Ascending aorta (tissue), 2 donors: Measurements from ENCODE around the gene ANLN. TPM values are rescaled to one million over a fixed set of nuclear protein-coding genes. Genes with fewer than 3 reads are reported as not detected.
"Not testable (repeated sequence)": the region's sequence is repeated elsewhere in the genome, so short reads cannot be mapped to it uniquely, and the experiment has no call there.

Source experiments
- DNase-seq, 2 donors: peaks; one replicate each; pipeline ENCODE4 v3.0.0-alpha.2; 2019; ENCODE audit warnings: low spot score in 2 of 2
- H3K27ac ChIP-seq, 2 donors: fragments of 200-600 bp; sonication (generic); one replicate each; pipeline ENCODE4 v1.5.1; 2016 to 2017; ENCODE audit warnings: mild to moderate bottlenecking in 1 of 2
- H3K27me3 ChIP-seq: fragments of 200-600 bp; sonication (generic); one replicate; pipeline ENCODE4 v1.5.1; 2017
- H3K36me3 ChIP-seq, 2 donors: fragments of 200-600 bp; sonication (generic); one replicate each; pipeline ENCODE4 v1.5.1; 2016
- H3K4me1 ChIP-seq, 2 donors: fragments of 200-600 bp; sonication (generic); one replicate each; pipeline ENCODE4 v1.5.1; 2016 to 2017; ENCODE audit warnings: mild to moderate bottlenecking in 1 of 2
- H3K4me3 ChIP-seq, 2 donors: fragments of 200-600 bp; sonication (generic); one replicate each; pipeline ENCODE4 v1.5.1; 2016 to 2017; ENCODE audit warnings: mild to moderate bottlenecking in 1 of 2
- H3K9me3 ChIP-seq, 2 donors: fragments of 200-600 bp; sonication (generic); one replicate each; pipeline ENCODE4 v1.5.1; 2016
- intact Hi-C: fragments of 100-400 bp; cut with DNase I; formaldehyde crosslinking; loops from one replicate; pipeline ENCODE4 v1.15.1; 2023
- total RNA-seq: library from RNA; depleted of rRNA; stranded (reverse); fragments of >200 nt; gene quantifications from one replicate; pipeline ENCODE4 v1.1.0, GENCODE V29; 2016
- TF ChIP-seq, protein P1 (sequence below), 3 experiments: fragments of 200-600 bp in 2 of 3; fragments of 450-650 bp in 1 of 3; sonication (generic) in 2 of 3; IDR thresholded peaks; one replicate each; pipeline ENCODE4 v1.5.1; 2016 to 2019; ENCODE audit warnings: antibody characterized with exemption in 3 of 3, mild to moderate bottlenecking in 1 of 3, moderate library complexity in 1 of 3

ANLN gene
- total RNA-seq, 1 donor from 2014 or later = 1.8 TPM

GRCh38 chr7:36487756-36488336 is 98.2 kb downstream of the ANLN start:
- intact Hi-C loops = no loop called here
- no peaks in the 10 kb centered on the region for H3K27me3 ChIP-seq

GRCh38 chr7:36488672-36489071 is 99.0 kb downstream of the ANLN start:
- DNase-seq, intact Hi-C loops, H3K27me3 ChIP-seq, H3K4me3 ChIP-seq, H3K27ac ChIP-seq, H3K36me3 ChIP-seq, H3K4me1 ChIP-seq, H3K9me3 ChIP-seq: not testable (repeated sequence)

More at GRCh38 chr7:36487756-36488336, 98.2 kb downstream of the ANLN start:
- TF ChIP-seq, protein P1, sequence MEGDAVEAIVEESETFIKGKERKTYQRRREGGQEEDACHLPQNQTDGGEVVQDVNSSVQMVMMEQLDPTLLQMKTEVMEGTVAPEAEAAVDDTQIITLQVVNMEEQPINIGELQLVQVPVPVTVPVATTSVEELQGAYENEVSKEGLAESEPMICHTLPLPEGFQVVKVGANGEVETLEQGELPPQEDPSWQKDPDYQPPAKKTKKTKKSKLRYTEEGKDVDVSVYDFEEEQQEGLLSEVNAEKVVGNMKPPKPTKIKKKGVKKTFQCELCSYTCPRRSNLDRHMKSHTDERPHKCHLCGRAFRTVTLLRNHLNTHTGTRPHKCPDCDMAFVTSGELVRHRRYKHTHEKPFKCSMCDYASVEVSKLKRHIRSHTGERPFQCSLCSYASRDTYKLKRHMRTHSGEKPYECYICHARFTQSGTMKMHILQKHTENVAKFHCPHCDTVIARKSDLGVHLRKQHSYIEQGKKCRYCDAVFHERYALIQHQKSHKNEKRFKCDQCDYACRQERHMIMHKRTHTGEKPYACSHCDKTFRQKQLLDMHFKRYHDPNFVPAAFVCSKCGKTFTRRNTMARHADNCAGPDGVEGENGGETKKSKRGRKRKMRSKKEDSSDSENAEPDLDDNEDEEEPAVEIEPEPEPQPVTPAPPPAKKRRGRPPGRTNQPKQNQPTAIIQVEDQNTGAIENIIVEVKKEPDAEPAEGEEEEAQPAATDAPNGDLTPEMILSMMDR (IDR thresholded peaks at IDR 0.05) = peak in 2 of 3 experiments; percentile 25 to 41
- no peak for DNase-seq
- Histone ChIP-seq H3K27ac (no peak overlapping the region), H3K36me3 (no peaks in the 10 kb centered on the region), H3K4me3 (no peak overlapping the region), H3K4me1 (no peaks in the 10 kb centered on the region), H3K9me3 (no peaks in the 10 kb centered on the region)

- no peaks in the 10 kb centered on the region for H3K9me3 ChIP-seq
- intact Hi-C loops = no loop called here
- DNase-seq = no peak
- H3K4me3 ChIP-seq = no peak overlapping the region
- H3K36me3 ChIP-seq = no peaks in the 10 kb centered on the region
- H3K4me1 ChIP-seq = no peaks in the 10 kb centered on the region
- H3K27me3 ChIP-seq = no peaks in the 10 kb centered on the region
- H3K27ac ChIP-seq = no peak overlapping the region
- TF ChIP-seq, protein P1 (IDR thresholded peaks at IDR 0.05) = no peak
Measured at GRCh38 chr7:36490419-36490830, 100.8 kb downstream of the ANLN start.

DNA sequence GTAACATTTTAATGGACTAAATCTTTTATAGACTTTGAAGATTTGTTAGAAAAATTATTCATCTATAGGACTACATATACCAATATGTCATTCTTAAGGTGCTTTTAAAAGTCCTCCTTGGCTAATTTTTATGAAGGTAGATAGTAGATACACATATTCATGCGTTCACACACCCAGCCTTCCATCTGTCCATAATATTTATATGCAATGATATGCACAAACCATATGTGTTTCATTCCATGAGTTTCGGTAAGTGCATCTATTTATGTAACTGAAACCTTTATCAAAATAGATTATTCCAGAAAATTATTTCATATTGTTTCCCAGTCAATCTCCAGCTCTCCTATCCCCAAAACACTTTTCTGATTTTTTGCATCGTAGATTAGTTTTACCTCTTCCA is 101.7 kb downstream of the ANLN start:
- H3K27ac ChIP-seq = no peak overlapping the region
- H3K4me1 ChIP-seq = no peaks in the 10 kb centered on the region
- no peaks in the 10 kb centered on the region for H3K9me3 ChIP-seq
- TF ChIP-seq, protein P1 (IDR thresholded peaks at IDR 0.05) = no peak
- DNase-seq = no peak
- no peak overlapping the region for H3K4me3 ChIP-seq
- no peaks in the 10 kb centered on the region for H3K27me3 ChIP-seq
- H3K36me3 ChIP-seq = no peaks in the 10 kb centered on the region
- intact Hi-C loops = no loop called here

- no peaks in the 10 kb centered on the region for H3K36me3 ChIP-seq
- no peaks in the 10 kb centered on the region for H3K4me1 ChIP-seq
- no peak overlapping the region for H3K27ac ChIP-seq
- H3K9me3 ChIP-seq = no peaks in the 10 kb centered on the region
- TF ChIP-seq, protein P1 (IDR thresholded peaks at IDR 0.05) = no peak
- no peak for DNase-seq
- H3K27me3 ChIP-seq = no peaks in the 10 kb centered on the region
- H3K4me3 ChIP-seq = no peak overlapping the region
- intact Hi-C loops = no loop called here
Measured at GRCh38 chr7:36496576-36496975, 106.9 kb downstream of the ANLN start.

DNA sequence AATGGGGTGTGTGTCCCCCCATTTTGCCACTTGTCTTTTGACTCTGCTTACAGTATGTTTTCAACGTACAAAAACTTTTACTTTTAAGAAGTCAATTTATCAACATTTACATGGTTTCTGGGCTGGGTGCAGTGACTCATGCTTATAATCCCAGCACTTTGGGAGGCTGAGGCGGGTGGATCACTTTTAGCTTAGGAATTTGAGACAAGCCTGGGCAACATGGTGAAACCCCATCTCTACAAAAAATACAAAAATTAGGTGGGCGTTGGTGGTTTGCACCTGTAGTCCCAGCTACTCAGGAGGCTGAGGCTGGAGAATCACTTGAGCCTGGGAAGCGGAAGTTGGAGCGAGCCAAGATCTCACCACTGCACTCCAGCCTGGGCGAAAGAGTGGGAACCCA is 107.5 kb downstream of the ANLN start:
- H3K9me3 ChIP-seq, H3K36me3 ChIP-seq, H3K27me3 ChIP-seq, H3K4me1 ChIP-seq, H3K4me3 ChIP-seq, intact Hi-C loops, DNase-seq, H3K27ac ChIP-seq: not testable (repeated sequence)

DNA sequence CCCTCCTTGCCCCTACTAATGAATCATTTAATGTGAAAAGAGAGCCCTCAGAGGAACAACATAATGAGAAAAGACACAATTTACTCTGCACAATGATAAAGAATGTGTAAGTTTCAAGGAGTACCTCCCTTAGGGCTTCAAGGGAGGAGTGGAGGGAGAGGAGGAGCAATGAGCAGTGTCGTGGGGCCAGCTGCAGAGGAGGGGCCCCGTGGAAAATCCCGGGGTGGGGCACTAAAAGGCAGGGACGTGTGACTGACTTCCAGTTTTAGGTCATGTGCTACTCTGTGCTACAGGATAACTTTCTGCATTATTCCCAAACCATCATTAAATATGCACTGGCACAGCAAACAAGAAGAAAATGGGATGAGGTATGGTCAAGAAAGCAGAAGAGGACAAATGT is 108.1 kb downstream of the ANLN start:
- no peak for DNase-seq
- Histone ChIP-seq H3K36me3 (no peaks in the 10 kb centered on the region), H3K27ac (no peak overlapping the region), H3K4me1 (no peaks in the 10 kb centered on the region), H3K9me3 (no peaks in the 10 kb centered on the region), H3K4me3 (no peak overlapping the region), H3K27me3 (no peaks in the 10 kb centered on the region)
- intact Hi-C loops = no loop called here
- TF ChIP-seq, protein P1 (IDR thresholded peaks at IDR 0.05) = no peak
